ENCODE data around the gene MAD1L1. TPM values are rescaled to one million over a fixed set of nuclear protein-coding genes. Genes with fewer than 3 reads are reported as not detected.

The MAD1L1 gene
- total and polyA plus RNA-seq, 2 of the 8 experiments (the other 6 are each of a cell fraction or from before 2014, with no cell fraction given), result 40.4 to 44.6 TPM

DNA sequence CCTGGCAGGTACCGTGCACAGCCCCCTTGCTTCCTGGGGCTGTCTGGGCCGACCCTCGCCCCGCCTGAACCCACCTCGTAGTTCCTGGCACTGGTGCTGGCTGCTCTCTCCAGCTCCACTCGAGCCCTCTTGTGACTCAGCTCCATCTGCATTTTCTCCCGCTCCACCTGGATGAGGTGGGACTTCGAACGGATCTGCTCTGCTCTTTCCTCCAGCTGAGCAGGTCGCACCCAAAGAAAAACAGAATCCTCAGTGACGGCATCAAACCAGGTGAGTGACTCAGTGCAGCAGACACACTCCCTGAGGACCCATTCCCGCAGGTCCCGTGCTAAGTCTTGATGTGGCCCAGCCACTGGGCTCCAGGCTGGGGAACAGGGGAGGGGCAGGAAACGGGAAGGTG lies 7.4 kb downstream of the MAD1L1 start:
- no peaks in the 10 kb centered on the region for H3K27me3 ChIP-seq (replicated peaks in 1 of 4; ENCODE audit: control insufficient read depth in 3 of 4, extremely low read depth in 1 of 4, insufficient read depth in 3 of 4, low read length in 3 of 4)
- H3K79me1 ChIP-seq (ENCODE audit: low read depth, low read length), result peaks cover 20% of the 10 kb centered on the region
- CTCF ChIA-PET (ENCODE audit: partially characterized antibody), result interaction anchor here (1.7 kb wide), 2 partner anchors 9 to 12 kb away, joined by 3 read pairs; no protein-coding TSS in a partner anchor
- no peak overlapping the region for H3K4me2 ChIP-seq (ENCODE audit: insufficient read depth in 1 of 2, low read depth in 2 of 2, low read length in 2 of 2)
- no peak overlapping the region for H3K4ac ChIP-seq (replicated peaks; ENCODE audit: insufficient read length, low read depth, low read length)
- no peaks in the 10 kb centered on the region for H3K9me3 ChIP-seq (ENCODE audit: insufficient read depth in 2 of 2, low read depth in 1 of 2, low read length in 1 of 2)
- WGBS, 2 experiments (ENCODE audit: extremely low coverage in 1 of 2, insufficient coverage in 1 of 2, insufficient read length in 1 of 2, insufficient replicate concordance in 2 of 2, low coverage in 1 of 2, low lambda C conversion rate in 2 of 2, missing lambda C conversion rate in 1 of 2), result 95% methylated on average over 14 of the region's 14 CpGs; no CpG with 5 or more reads in 1 of the 2 experiments
- no peaks in the 10 kb centered on the region for H3K23me2 ChIP-seq (ENCODE audit: low read depth, low read length)
- H2BK15ac ChIP-seq (ENCODE audit: low read length), result no peak overlapping the region
- DNase-seq (ENCODE audit: low read depth in 1 of 2, low spot score in 2 of 2) (no peak), FAIRE-seq (no peak)
- H3K9ac ChIP-seq (replicated peaks in 1 of 4; ENCODE audit: extremely low read depth in 1 of 4, low read depth in 3 of 4, low read length in 3 of 4), result no peak overlapping the region
- H3K4me1 ChIP-seq (replicated peaks in 1 of 4; ENCODE audit: control insufficient read depth in 3 of 4, insufficient read depth in 4 of 4, low read length in 3 of 4), result no peaks in the 10 kb centered on the region; a peak in 1 of 7 replicates
- H2BK20ac ChIP-seq (ENCODE audit: low read length), result no peak overlapping the region
- H3K18ac ChIP-seq (ENCODE audit: extremely low read depth, low read length), result no peak overlapping the region
- no peak overlapping the region for H3K14ac ChIP-seq (ENCODE audit: insufficient read length)
- no peak overlapping the region for H4K8ac ChIP-seq (ENCODE audit: extremely low read depth, insufficient read depth, low read length)
- no peak overlapping the region for H3K4me3 ChIP-seq (ENCODE audit: extremely low read depth in 1 of 4, insufficient read depth in 2 of 4, low read depth in 3 of 4, low read length in 4 of 4)
- peaks cover 0 to 44% of the 10 kb centered on the region in 2 experiments; a peak in 3 of 4 replicates for H3K79me2 ChIP-seq (ENCODE audit: control insufficient read depth in 1 of 2, insufficient read depth in 2 of 2, low read length in 2 of 2)
- POLR2A ChIA-PET (ENCODE audit: partially characterized antibody), result interaction anchor here (1.1 kb wide), 1 partner anchor 10 kb away, joined by 3 read pairs; no protein-coding TSS in a partner anchor
- no peak overlapping the region for H4K91ac ChIP-seq (replicated peaks; ENCODE audit: insufficient read length, low read length)
- TF ChIP-seq EGR1 (IDR thresholded peaks at IDR 0.05; ENCODE audit: borderline replicate concordance, low read depth, low read length), result no peak
- TF ChIP-seq, protein P1, sequence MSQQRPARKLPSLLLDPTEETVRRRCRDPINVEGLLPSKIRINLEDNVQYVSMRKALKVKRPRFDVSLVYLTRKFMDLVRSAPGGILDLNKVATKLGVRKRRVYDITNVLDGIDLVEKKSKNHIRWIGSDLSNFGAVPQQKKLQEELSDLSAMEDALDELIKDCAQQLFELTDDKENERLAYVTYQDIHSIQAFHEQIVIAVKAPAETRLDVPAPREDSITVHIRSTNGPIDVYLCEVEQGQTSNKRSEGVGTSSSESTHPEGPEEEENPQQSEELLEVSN (IDR thresholded peaks at IDR 0.05), result no peak
- TF ChIP-seq CTBP2 (IDR thresholded peaks at IDR 0.05; ENCODE audit: borderline replicate concordance, insufficient read depth, insufficient read length, low read length), result no peak
- no peak for TF ChIP-seq GTF2F1 (IDR thresholded peaks at IDR 0.05; ENCODE audit: borderline replicate concordance, low read depth, low read length)
- no peak for TF ChIP-seq TBP (IDR thresholded peaks at IDR 0.05; ENCODE audit: low read depth, low read length)
- no peak for TF ChIP-seq SIX5 (IDR thresholded peaks at IDR 0.05; ENCODE audit: low read depth, low read length)
- H3K36me3 ChIP-seq (ENCODE audit: control insufficient read depth in 2 of 4, insufficient read depth in 4 of 4, low read length in 3 of 4), result peaks cover 9 to 35% (median 27%) of the 10 kb centered on the region in 4 experiments; a peak in 7 of 8 replicates
- no peak overlapping the region for H2AK5ac ChIP-seq (ENCODE audit: low read depth, low read length)
- no peak overlapping the region for H3K23ac ChIP-seq (ENCODE audit: insufficient read length)
- H4K20me1 ChIP-seq (replicated peaks in 1 of 2; ENCODE audit: control insufficient read depth in 1 of 2, insufficient read depth in 2 of 2, low read length in 2 of 2), result peaks cover 5 to 18% of the 10 kb centered on the region in 2 experiments
- H3K56ac ChIP-seq (replicated peaks; ENCODE audit: insufficient read length, low read depth, low read length), result no peak overlapping the region
- no peak overlapping the region for H2AFZ ChIP-seq (ENCODE audit: low read length)
- H2BK12ac ChIP-seq (ENCODE audit: low read depth, low read length), result no peak overlapping the region
- no peak overlapping the region for H2BK5ac ChIP-seq (ENCODE audit: low read depth, low read length)
- H4K5ac ChIP-seq (ENCODE audit: insufficient read length, low read depth, low read length), result no peak overlapping the region
- no peak overlapping the region for H2BK120ac ChIP-seq (replicated peaks; ENCODE audit: low read depth, low read length)
- no peak overlapping the region for H3K27ac ChIP-seq (ENCODE audit: low read depth, low read length)
